ENCODE measurements around the gene LMNA. TPM values are rescaled to one million over a fixed set of nuclear protein-coding genes. Genes with fewer than 3 reads are reported as not detected.
"Not testable (repeated sequence)": the region's sequence is repeated elsewhere in the genome, so short reads cannot be mapped to it uniquely, and the experiment has no call there.

LMNA gene
- total RNA-seq, 1 donor from 2014 or later: 638 TPM

DNA sequence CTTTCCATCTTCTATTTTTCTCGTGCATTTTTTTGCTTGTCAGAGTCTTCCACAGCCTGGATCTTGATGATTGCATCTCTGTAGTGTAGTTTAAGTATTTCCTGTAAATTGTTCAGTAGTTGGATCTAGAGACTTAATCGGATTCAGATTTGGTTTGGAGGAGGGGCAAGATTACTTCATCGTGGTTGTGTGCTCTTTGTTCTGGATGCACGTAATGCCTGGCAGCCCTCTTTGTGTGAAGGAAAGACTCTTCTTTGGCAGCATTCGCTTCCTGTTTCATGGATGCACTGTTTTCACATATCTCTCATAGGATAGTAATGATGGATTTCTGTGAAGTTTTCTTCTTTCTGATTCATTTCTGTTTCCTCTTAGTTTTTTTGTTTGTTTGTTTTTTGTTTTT is 53.0 kb downstream of the LMNA start:
- no peak for DNase-seq (ENCODE audit: low read depth)
- Histone ChIP-seq H3K4me3 (ENCODE audit: low read depth, low read length) (no peak overlapping the region), H3K36me3 (ENCODE audit: control insufficient read depth, insufficient read depth, low read length) (peaks cover 8% of the 10 kb centered on the region), H3K27me3 (ENCODE audit: control insufficient read depth, insufficient read depth, low read length) (no peaks in the 10 kb centered on the region)
- FAIRE-seq: no peak
- TF ChIP-seq, protein P1, sequence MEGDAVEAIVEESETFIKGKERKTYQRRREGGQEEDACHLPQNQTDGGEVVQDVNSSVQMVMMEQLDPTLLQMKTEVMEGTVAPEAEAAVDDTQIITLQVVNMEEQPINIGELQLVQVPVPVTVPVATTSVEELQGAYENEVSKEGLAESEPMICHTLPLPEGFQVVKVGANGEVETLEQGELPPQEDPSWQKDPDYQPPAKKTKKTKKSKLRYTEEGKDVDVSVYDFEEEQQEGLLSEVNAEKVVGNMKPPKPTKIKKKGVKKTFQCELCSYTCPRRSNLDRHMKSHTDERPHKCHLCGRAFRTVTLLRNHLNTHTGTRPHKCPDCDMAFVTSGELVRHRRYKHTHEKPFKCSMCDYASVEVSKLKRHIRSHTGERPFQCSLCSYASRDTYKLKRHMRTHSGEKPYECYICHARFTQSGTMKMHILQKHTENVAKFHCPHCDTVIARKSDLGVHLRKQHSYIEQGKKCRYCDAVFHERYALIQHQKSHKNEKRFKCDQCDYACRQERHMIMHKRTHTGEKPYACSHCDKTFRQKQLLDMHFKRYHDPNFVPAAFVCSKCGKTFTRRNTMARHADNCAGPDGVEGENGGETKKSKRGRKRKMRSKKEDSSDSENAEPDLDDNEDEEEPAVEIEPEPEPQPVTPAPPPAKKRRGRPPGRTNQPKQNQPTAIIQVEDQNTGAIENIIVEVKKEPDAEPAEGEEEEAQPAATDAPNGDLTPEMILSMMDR (IDR thresholded peaks at IDR 0.05; ENCODE audit: insufficient read depth, low read length, severe bottlenecking): no peak

DNA sequence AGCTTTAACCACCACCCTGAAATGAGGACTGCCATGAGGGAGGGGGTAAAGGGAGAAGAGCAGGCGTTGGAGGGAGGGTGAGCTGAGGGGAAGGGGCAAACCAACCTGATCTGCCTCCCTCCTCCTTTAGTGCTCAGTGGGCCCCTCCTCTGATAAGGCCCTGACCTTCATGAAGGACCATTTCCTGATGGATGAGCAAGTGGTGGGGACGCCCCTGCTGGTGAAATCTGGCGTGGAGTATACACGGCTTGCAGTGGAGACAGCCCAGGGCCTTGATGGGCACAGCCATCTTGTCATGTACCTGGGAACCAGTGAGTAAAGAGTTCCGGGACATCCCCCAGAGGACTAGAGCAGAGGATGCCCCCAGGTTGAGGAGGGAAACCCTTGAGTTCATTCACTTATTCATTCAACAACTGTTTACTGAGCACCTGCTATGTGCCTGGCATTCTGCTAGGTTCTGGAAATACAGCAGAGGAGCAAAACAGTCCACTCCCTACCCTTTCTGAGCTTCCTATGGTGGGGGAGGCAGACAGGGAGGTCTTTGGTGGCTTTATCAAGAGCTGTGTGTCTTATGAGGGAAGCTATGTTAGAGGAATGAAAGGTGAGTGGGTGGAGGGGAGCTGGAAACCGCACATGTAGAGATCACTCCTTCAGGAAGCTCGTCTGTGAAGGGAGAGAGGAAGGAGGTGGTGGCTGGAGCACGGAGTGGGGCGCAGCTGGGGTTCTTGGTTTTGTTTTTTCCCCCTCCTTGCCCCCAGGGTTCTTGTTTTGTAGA is 58.4 kb downstream of the LMNA start:
- peak; percentile 18 for FAIRE-seq
- Histone ChIP-seq H3K4me3 (ENCODE audit: low read depth, low read length) (no peak overlapping the region), H3K27me3 (ENCODE audit: control insufficient read depth, insufficient read depth, low read length) (no peaks in the 10 kb centered on the region), H3K36me3 (ENCODE audit: control insufficient read depth, insufficient read depth, low read length) (peaks cover 23% of the 10 kb centered on the region)
- TF ChIP-seq, protein P1 (IDR thresholded peaks at IDR 0.05; ENCODE audit: insufficient read depth, low read length, severe bottlenecking): no peak
- DNase-seq (ENCODE audit: low read depth): no peak

DNA sequence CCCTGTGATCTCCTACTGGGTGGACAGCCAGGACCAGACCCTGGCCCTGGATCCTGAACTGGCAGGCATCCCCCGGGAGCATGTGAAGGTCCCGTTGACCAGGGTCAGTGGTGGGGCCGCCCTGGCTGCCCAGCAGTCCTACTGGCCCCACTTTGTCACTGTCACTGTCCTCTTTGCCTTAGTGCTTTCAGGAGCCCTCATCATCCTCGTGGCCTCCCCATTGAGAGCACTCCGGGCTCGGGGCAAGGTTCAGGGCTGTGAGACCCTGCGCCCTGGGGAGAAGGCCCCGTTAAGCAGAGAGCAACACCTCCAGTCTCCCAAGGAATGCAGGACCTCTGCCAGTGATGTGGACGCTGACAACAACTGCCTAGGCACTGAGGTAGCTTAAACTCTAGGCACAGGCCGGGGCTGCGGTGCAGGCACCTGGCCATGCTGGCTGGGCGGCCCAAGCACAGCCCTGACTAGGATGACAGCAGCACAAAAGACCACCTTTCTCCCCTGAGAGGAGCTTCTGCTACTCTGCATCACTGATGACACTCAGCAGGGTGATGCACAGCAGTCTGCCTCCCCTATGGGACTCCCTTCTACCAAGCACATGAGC is 62.2 kb downstream of the LMNA start:
- peaks cover 17% of the 10 kb centered on the region for H3K36me3 ChIP-seq (ENCODE audit: control insufficient read depth, insufficient read depth, low read length)
- no peak for DNase-seq (ENCODE audit: low read depth)
- no peak overlapping the region for H3K4me3 ChIP-seq (ENCODE audit: low read depth, low read length)
- no peaks in the 10 kb centered on the region for H3K27me3 ChIP-seq (ENCODE audit: control insufficient read depth, insufficient read depth, low read length)
- TF ChIP-seq, protein P1 (IDR thresholded peaks at IDR 0.05; ENCODE audit: insufficient read depth, low read length, severe bottlenecking): no peak
- no peak for FAIRE-seq

DNA sequence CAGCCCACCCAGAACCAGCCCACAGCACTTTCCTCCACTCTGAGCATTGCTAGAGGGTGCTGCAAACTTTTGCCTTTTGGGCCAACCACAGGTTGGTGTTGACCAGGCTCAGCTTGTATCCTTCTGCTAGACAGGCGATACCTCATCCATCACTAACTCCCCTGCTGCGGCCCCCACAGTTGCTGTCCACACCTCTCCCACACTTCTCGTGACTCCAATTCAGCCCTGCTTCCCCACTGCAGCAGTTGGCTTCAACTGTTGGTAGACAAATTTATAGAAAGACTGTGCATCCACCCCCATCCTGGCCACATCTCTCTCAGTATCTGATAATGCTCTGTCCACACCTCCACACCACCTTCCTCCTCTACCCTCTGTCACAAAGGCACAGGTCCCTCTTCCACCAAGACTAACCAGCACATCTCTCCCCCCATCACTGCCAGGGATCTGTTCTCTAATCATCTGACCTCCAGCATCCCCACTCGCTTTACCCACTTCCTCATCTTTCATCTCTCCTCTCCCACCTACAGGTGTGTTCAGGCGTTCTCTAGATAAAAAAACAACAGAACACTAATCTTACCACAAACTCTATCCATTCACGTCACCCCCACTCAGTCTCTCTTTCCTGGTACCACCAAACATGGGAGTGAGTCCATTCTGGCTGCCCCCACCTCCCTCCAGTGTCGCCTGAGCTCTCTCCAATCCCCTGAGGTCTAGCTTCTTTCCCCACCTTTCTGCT is 63.6 kb downstream of the LMNA start:
- FAIRE-seq: no peak
- TF ChIP-seq, protein P1 (IDR thresholded peaks at IDR 0.05; ENCODE audit: insufficient read depth, low read length, severe bottlenecking): no peak
- DNase-seq (ENCODE audit: low read depth): no peak
- Histone ChIP-seq H3K27me3 (ENCODE audit: control insufficient read depth, insufficient read depth, low read length) (no peaks in the 10 kb centered on the region), H3K36me3 (ENCODE audit: control insufficient read depth, insufficient read depth, low read length) (peaks cover 12% of the 10 kb centered on the region), H3K4me3 (ENCODE audit: low read depth, low read length) (no peak overlapping the region)

DNA sequence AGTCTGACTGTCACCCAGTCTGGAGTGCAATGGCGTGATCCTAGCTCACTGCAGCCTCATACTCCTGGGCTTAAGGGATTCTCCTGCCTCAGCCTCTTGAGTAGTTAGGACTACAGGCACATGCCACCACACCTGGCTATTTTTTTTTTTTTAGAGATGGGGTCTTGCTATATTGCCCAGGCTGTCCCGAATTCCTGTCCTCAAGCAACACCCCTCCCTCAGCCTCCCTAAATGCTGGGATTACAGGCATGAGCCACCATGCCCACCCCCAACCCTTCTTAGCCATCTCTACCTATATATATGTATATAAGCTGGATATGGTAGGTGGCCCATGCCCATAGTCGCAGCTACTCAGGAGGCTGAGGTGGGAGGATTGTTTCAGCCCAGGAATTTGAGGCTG is 66.0 kb downstream of the LMNA start:
- Histone ChIP-seq H3K4me3 (ENCODE audit: low read depth, low read length) (no peak overlapping the region), H3K27me3 (ENCODE audit: control insufficient read depth, insufficient read depth, low read length) (no peaks in the 10 kb centered on the region), H3K36me3 (ENCODE audit: control insufficient read depth, insufficient read depth, low read length) (peaks cover 6% of the 10 kb centered on the region)
- FAIRE-seq (no peak), DNase-seq (ENCODE audit: low read depth) (no peak)
- TF ChIP-seq, protein P1 (IDR thresholded peaks at IDR 0.05; ENCODE audit: insufficient read depth, low read length, severe bottlenecking): no peak

DNA sequence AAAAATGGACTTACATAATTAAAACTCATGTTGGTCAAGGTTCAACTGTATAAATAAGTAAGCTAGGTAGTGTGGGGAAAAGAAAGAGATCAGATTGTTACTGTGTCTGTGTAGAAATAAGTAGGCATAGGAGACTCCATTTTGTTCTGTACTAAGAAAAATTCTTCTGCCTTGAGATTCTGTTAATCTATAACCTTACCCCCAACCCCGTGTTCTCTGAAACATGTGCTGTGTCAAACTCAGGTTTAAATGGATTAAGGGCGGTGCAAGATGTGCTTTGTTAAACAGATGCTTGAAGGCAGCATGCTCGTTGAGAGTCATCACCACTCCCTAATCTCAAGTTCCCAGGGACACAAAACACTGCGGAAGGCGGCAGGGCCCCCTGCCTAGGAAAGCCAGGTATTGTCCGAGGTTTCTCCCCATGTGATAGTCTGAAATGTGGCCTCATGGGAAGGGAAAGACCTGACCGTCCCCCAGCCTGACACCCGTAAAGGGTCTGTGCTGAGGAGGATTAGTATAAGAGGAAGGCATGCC is 66.9 kb downstream of the LMNA start:
- H3K36me3 ChIP-seq (ENCODE audit: control insufficient read depth, insufficient read depth, low read length); H3K4me3 ChIP-seq (ENCODE audit: low read depth, low read length); DNase-seq (ENCODE audit: low read depth); FAIRE-seq; H3K27me3 ChIP-seq (ENCODE audit: control insufficient read depth, insufficient read depth, low read length): not testable (repeated sequence)

DNA sequence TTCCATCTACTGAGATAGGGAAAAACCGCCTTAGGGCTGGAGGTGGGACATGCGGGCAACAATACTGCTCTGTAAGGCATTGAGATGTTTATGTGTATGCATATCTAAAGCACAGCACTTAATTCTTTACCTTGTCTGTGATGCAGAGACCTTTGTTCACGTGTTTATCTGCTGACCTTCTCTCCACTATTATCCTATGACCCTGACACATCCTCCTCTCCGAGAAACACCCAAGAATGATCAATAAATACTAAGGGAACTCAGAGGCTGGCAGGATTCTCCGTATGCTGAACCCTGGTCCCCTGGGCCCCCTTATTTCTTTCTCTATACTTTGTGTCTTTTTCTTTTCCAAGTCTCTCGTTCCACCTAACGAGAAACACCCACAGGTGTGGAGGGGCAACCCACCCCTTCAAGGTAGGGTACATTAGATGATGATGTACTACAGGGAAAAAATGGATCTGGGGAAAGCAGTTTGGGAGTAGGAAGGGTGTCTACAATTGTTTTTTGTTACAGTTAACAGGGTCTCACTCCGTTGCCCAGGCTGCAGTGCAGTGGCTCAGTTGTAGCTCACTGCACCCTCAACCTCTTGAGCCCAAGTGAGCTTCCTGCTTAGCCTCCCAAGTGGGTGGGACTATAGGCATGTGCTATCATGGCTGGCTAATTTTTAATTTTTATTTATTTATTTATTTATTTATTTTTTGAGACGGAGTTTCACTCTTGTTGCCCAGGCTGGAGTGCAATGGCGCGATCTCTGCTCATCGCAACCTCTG is 67.7 kb downstream of the LMNA start:
- not testable (repeated sequence) for H3K27me3 ChIP-seq (ENCODE audit: control insufficient read depth, insufficient read depth, low read length); FAIRE-seq

More for the DNA sequence above, 67.7 kb downstream of the LMNA start:
- H3K36me3 ChIP-seq (ENCODE audit: control insufficient read depth, insufficient read depth, low read length); DNase-seq (ENCODE audit: low read depth); H3K4me3 ChIP-seq (ENCODE audit: low read depth, low read length): not testable (repeated sequence)

Data from bronchial epithelial cell (primary cell).